ENCODE data around the gene EPHA8.

The EPHA8 gene

DNA sequence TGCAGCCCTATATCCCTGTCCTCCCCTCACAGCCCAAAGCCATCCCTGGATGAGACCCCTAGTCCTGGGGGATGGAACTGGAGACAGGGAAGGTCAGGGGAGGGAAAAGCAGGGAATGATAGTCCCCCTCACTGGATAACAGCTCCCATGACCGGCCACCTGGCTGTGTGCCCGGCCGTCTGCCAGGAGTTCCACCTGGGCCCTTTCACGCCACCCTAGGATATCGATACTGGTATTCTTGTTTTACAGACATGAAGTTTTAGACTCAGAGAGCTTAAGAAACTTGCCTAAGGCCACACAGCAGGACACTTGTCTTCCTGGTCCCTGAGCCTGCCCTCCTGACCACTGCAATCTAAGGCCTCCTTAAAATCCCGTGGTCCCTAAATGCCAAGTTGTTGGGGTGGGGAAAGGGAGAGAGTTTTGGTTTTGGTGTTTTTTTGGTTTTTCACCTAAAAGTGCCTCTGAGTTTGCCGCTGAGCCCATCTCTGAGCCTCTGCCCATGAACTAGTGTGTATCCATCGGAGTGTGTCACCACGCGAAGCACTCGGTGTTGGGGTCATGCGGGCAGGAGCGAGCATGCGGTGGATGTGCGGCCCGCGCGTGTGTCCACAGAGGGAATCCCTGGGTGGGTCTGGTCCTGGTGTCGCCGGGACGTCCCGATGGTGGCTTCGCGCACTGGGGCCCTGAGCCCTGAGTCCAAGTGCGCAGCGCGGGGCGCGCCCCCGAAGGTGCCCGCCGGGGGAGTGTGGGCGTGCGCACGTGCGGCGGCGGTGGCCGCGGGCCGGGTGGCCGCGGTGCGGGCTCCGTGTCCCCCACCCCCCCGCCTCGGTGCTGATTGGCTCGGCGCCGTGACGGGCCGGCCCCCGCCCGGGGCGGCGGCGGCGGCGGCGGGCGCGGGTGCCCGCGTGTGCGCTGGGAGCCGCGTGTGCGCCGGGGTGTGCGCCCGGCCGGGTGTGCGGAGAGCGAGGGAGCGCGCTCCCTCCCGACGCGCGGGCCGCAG lies at the start of gene EPHA8:
TSS of gene EPHA8 (plus strand) at position 906 of the 1,000 bp plus-strand sequence. CDS start 147 bp downstream, outside the sequence.
- DNase-seq: no peak

DNA sequence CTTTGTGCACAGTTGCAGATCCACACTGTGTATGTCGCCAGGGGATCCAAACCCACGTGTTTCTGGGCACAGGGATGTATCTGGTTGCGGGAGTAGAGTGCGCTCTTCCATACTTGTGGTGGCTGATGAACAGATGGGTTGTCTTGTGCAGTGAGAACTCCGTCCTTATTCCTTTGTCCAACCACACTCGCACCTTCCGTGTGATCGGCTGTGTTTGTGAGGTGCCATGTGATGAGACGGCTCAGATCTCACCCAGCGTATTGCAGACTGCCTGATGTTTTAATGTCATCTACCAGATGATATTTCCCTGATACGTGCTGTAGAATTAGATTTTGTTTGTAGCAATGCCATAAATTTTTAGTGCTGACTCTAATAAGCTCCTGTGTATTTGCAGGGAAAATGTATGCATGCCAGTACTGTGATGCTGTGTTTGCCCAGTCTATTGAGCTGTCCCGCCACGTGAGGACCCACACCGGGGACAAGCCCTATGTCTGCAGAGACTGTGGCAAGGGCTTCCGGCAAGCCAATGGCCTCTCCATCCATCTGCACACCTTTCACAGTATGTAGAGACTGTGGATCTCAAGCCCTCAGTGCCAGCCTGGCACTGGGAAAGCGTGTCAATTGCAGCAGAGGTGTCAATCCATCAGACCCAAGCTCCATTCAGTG lies 46.2 kb upstream of the EPHA8 start:
- no peak for DNase-seq

DNA sequence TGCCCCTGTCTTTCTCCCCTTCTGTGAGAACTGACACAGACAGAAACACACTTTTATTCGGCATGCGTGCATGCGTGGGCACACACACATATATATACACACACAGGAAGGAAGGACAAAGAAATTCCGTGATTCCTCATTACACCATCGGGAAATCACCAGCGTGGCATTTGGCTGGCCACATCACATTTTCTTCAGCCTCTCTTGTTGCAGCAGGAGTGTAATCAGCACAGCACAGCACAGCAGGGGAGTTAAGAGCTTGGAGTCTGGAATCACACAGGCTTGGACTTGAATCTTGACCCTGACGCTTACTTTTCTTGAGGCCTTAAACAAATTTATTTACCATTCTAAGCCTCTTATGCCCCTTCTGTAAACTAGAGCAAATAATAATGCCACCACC lies 45.3 kb upstream of the EPHA8 start:
- DNase-seq: no peak

DNA sequence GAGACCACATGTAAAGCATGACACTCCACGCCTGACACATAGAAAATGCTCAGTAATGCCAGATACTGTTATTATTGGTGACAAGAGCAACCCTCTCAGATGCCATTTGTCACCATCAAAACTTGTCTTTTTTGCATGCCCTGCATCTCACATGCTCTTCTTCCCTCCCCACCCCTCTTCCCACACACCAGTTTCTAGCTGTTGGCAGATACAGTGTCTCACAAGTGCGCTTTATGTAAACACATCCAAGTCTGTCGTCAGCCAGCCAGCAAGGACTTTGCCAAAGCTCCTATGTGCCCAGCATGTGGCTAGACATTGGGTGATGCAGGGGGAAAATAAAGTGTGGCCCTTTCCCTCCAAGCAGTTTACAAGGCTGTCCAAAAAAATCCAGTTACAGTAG lies 44.9 kb upstream of the EPHA8 start:
- no peak for DNase-seq

DNA sequence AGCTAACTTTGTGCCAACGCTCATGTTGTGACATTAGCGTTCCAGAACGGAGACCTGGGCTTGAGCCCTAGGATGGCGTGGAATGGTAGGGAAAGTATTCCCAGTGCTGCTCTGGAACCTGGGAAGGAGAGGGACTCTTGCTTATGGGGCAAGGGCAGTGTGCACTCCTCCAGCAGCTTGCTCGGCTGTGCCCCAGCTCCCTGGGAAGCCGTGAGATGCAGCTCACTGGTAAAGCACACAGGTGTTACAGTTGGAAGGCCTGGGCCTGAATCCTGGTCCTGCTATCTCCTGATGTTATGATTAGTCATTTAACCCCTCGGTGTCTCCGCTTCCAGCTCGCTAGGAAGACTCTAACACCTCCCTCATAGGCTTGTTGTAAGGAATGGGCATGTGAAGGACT lies 42.4 kb upstream of the EPHA8 start:
- no peak for DNase-seq

DNA sequence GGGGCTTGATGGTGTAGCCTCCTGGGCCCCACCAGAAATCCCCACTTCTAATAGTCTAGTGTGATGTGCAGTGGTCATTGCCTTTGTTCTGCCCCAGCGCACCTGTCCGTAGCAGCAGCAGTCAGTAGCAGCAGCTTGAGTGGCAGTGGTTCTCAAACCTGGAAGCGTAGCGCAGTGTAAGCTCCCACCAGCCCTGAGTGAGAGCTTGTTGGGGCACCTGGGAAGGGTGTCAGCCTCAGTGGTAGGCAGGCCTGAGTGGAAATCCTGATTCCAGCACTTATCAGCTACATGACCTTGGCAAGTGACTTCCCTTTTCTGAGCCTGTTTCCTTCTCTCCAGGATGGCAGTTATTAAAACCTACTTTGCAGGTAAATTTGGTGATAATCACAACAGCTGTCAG lies 41.6 kb upstream of the EPHA8 start:
- DNase-seq: no peak

DNA sequence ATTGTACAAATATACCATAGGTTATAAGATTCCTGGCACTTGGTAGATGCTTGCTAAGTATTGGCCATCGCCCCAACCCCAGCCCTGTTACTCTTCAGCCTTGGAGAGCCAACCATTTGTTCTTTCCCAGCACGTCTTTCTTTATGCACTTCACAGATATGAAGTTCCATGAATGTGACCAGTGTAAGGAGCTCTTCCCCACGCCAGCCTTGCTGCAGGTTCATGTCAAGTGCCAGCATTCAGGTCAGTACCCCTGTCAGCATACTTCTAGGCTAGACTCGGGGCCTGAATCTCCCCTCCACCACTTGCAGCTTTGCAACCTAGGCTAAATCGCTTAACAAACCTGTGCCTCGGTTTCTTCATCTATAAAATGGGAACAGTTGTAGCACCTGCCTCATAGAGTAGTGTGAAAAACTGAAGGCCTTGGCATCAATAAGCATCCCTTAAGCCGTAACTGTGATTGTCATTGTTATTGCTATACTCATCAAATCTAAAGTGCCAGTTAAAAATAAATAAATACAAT lies 41.0 kb upstream of the EPHA8 start:
- DNase-seq: no peak

DNA sequence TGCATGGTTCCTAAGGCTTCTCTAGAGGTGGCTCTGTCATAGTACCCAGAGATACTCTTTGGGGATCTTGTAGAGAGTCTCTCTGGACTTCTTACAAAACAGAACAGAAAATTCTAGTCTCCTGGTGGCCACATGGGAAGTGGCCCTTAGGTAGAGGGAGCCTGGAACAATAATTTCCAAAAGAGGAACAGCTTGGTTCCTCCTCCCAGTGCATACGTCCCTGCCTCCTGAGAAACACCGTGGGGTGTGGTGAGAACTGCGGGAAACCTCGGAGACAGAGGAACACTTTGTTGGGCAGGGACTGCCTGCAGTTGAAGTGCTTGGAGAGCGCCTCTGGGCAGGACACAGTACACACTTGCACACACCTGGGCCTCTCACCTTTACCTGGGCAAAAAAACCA lies 38.8 kb upstream of the EPHA8 start:
- no peak for DNase-seq

DNA sequence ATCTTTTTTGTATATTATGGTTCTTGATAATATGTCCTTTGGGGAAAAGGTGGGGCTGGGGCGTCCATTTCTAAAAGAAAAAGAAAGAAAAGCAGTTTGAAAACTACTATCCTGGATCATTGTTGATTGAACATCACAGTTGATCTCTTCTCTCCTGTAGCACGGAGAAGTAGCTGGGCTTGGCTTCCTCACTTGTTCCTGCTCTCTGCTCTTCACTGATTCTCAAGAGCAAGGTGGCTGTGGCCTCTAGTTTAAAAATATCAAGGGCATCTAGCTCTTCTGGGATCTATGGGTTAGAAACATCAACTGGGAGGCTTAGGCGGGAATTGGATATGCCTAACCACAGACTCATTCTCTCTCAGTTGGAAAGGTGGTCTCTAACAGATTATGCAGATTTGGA lies 38.1 kb upstream of the EPHA8 start:
- no peak for DNase-seq

DNA sequence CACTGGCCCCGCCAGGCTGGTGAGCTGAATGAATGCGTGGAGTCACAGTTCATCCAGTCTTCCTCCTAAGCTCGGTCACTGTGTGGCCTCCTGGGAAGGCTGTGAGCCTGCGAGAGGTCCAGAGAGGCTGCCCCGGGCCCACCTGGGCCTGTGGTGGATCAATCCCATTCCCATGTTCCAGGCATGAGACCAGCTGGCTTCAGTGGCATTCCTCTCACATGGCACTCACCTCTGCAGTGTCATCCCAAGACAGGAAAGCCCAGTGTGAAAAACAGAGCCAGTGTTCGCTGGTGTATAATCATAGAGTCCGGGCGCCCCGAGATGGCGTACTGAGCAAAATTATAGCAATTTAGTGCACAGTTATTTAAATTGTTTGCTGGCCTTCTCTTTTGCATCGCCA lies 37.6 kb upstream of the EPHA8 start:
- DNase-seq: no peak

DNA sequence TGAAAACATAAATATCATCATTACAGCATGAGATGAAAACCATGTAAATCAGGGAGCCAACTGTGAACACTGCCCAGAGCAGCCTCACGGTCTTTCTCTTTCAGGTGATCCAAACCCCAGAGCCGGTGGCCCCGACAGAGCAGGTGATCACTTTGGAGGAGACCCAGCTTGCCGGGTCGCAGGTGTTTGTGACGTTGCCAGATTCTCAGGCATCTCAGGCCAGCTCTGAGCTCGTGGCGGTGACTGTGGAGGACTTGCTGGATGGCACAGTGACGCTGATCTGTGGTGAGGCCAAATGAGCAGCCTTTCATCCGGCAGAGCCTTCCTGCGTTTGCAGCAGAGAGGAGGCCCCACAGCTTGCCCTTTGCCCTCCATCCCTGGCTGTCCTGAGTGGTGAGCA lies 37.2 kb upstream of the EPHA8 start:
- DNase-seq: no peak

DNA sequence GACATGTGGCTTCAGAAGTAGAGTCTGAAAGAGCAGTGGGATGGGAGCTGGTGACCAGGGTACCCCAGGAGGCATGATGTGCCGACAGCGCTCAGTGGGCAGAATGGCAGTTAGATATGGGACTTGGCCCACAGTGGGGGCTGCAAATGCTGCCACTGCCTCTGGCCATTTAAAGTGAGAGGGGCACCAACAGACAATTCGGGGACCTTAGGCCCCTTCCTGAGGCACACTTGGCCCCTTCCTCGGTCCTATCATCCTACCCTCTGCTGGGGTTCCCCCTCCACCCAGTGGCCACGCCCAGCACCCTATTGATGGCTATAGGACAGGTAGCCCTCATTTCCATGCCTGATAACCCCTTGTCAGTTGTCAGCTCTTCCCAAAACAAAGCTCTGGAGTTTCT lies 36.6 kb upstream of the EPHA8 start:
- no peak for DNase-seq

DNA sequence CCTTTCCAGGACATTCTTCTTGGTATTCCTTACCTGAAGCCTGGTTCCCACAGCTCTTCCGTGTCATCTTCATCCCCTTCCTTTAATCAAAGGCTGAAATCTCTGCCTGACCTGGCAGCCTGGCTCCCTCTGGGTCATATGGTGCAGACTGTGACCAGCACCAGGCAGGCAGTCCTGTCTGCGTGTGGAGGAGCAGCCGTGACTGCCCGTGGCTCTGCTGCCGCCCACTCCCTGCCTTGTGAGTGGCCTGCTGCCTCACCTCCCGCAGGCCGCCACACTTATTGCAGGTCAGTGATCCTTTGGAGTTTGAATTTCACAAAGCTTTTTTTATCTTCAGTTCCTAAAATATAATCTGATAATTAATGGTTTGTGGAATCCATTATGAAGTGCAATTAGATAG lies 36.2 kb upstream of the EPHA8 start:
- DNase-seq: no peak

DNA sequence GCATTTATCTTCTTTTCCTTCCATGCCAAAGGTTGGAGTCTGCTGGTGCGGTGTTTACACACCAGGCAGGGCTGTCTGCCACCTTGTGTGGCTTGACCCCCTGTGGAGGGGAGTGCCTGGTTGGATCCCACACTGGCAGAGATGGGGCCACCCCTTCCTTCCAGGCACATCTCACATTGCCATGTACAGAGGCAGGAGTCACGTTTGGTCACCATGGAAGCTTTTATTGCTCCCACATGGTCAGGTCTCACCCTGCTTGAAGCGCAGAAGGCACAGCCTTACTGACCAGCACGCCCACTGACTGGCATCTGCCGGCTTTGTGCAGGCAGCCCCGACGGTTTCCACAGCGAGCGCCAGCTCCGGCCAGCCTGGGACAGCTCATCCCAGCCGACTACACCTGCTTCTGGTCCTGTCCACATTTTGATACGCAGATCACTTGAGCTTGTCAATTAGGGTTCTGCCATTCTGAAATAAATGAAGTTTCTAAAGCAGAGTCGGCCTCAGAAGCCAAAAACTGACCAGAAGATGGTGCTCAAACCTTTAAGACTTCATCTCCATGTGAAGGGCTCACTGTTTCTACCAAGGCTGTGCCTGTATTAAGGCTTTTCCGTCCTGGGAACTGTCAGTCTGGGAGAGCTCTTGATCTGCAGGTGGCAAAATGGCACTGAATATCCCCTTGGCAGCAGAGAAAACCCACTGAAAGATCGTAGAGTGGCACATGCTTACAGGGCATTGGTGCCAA lies 35.6 kb upstream of the EPHA8 start:
- no peak for DNase-seq

DNA sequence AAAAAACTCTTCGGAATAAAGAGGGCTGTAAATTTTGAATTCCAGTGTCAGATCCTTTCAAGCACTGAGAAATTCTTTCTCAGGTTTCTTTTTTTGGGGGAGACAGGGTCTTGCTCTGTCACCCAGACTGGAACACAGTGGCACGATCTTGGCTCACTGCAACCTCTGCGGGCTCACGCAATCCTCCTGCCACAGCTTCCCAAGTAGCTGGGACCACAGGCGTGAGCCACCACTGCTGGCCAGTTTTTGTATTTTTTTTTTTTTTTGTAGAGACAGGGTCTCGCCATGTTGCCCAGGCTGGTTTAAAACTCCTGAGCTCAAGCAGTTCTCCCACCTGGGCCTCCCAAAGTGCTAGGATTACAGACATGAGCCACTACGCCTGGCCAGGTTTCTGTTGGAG lies 34.8 kb upstream of the EPHA8 start:
- no peak for DNase-seq

DNA sequence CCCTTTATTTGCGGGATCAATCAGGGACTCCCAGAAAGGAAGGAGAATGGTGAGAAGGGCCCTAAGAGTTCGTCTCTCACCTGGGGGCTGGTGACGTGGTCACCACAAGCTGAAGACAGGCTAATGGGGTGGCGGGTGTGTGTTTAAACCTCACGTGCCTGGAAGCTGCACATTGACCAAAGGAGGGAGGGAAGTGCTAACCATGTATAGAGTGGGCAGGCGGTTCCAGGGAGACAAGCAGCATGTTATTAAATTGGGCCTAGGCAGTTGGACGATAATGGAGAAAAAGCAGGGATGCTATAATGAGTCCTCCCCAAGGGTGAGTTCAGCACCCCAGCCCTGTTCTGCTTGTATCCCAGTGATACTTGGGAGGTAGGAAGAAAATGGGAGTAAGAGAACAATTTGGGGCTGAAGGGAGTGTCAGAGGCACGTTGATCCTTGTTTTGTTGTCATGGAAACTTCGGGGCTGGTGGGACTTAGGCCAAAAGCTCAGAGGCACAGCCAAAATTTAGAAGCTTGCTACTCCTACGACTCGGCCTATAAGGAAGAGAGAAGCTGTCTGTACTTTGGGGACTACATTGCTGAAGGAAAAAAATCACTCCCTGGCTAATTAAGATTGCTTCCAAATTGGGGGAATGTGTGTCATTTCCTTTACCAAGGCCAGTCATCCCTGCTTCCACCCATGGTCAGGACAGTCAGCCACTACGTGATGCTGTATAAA lies 33.2 kb upstream of the EPHA8 start:
- no peak for DNase-seq

DNA sequence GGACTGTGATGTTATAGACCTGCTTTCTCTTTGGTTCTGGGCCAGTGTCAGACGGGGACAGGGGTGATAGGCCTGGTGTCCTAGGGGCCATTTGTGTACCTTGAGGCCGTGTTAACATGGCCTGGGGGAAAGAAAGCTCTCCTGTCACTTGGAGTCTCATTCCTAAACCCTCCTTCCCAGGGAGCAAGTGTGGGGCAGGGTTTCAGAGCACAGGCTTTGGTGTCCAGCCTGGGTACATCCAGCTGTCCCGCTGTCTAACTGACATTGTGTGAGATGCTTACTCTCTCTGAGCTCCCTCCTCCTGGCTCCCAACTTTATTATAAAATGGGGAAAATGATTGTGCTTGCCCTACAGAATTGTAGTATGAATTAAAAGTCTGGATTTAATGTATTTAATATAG lies 32.6 kb upstream of the EPHA8 start:
- DNase-seq: no peak

DNA sequence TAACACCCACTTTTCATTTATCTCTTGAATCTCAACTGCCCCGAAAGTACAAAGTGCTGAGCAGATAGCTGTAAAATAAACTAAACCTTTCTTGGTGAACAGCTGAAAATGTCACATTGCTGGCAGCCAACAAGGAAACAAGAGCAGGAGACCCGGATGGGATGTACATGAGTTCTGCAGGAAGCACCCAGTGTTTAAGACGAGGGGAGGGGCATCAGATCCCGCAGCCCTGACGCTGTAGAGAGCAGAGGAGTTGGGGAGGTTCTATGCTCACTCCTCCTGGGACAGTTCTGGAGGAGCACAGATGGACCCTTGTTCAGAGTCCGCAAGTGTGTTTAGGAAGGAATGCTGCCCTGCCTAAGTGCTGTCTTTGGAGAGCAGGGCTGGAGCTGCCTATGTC lies 32.0 kb upstream of the EPHA8 start:
- DNase-seq: no peak

DNA sequence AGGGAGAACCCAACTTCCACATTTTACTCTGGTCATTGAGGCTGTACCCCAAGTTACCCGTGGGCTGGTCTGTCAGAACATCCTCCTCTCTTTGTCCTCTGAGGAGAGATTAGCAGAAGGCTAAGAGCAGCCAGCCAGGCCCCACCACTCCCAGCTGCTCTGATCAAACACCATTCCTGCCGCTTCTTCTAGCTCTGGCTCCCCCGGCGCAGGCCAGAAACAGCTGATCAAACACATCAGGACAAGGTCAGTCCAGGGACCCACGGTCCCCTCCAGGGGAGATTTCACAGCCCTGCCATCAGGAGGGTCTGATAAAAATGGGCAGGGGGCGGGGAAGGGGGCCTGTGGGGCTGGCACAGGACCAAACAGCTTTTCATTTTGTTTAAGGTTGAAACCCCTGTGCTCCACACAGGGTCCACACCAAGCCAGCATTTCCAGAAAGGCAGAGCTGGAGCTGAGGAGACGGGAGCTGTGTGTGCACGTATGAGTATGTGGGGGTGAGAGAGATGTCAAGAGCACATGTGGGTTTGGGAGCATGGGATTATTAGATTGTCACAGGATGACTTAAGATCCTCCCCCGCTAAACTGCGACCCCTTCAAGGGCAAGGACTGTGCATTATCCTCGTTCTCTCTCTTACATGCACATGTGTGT lies 29.9 kb upstream of the EPHA8 start:
- DNase-seq: no peak

DNA sequence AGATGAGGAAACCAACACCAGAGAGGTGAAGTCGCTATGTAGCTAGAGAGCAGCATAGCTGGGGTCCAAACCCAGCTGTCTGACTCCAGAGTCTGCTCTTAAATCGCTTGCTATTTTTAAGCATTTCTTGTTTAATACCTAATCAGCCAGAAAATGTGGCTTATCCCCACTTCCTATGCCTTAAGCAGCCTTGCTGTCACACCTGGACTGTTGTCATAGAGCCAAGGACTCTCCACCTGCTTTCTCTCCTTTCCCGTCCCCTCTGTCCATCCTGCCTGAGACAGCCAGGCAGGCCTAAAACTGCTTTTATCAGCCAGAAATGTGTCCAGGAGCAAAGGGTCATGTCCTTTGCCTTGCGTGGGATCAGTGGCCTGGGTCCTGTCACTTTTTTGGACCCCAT lies 28.3 kb upstream of the EPHA8 start:
- no peak for DNase-seq

DNA sequence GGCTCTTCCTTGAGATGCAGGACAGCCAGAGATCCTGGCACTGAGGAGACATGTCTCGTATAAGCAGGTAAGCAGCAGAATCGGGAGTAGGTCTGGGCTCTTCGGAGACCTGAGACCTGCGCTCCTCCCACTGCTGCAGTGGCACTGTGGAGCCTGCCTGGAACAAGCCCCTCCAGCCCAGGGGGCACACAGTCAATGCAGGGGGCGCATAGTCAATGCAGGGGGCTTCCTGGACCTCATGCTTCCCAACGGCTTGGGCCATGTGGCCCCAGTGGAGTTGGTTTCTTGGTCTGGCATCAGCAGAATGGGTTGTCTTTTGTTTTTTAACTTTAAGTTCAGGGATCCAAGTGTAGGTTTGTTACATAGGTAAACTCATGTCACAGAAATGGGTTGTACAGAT lies 27.9 kb upstream of the EPHA8 start:
- DNase-seq: no peak

DNA sequence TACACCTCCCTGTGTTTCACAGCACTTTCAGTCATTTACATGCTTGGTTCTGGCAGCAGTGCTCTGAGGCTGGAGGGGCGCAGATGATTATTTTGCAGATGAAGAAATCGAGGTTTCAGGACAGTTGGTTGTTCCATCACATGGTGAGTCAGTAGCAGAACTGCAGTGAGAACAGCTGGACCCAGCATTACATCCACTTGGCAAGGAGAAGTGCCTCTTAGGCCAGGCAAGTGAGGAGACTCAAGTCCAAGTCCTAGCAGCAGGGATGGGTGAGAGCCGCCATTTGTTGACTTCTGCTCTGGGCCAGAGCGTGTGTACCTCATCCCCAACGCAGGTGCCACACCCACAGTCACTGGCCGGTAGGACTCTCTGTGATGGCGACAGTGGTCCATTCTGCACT lies 26.8 kb upstream of the EPHA8 start:
- no peak for DNase-seq

Measured in islet precursor cell (in vitro differentiated cells).